Middle frontal gyrus (tissue), 1 donor: ENCODE results near the gene ZNF783.
"Not testable (repeated sequence)": the region's sequence is repeated elsewhere in the genome, so short reads cannot be mapped to it uniquely, and the experiment has no call there.

Experiments
- DNase-seq: peaks from one replicate; pipeline ENCODE4 v3.0.0-alpha.2; 2015; ENCODE audit warnings: low spot score; ENCODE audit errors: extremely low spot score

ZNF783 gene

GRCh38 chr7:149297034-149297755 lies 35.2 kb downstream of the ZNF783 start:
- DNase-seq = no peak

GRCh38 chr7:149300620-149301285 lies 38.8 kb downstream of the ZNF783 start:
- no peak for DNase-seq

GRCh38 chr7:149302222-149302621 lies 40.2 kb downstream of the ZNF783 start:
- no peak for DNase-seq

GRCh38 chr7:149302865-149303264 lies 40.9 kb downstream of the ZNF783 start:
- no peak for DNase-seq

GRCh38 chr7:149304006-149304405 lies 42.0 kb downstream of the ZNF783 start:
- DNase-seq = no peak

GRCh38 chr7:149306854-149307253 lies 44.9 kb downstream of the ZNF783 start:
- DNase-seq = no peak

- no peak for DNase-seq
Measured at GRCh38 chr7:149307775-149308501, 45.9 kb downstream of the ZNF783 start.

GRCh38 chr7:149310113-149310836 lies 48.3 kb downstream of the ZNF783 start:
- no peak for DNase-seq

- DNase-seq = no peak
Measured at GRCh38 chr7:149310990-149311573, 49.1 kb downstream of the ZNF783 start.

- no peak for DNase-seq
Measured at GRCh38 chr7:149313981-149314380, 52.0 kb downstream of the ZNF783 start.

- DNase-seq = no peak
Measured at GRCh38 chr7:149316606-149317005, 54.6 kb downstream of the ZNF783 start.

- no peak for DNase-seq
Measured at GRCh38 chr7:149317496-149317895, 55.5 kb downstream of the ZNF783 start.

GRCh38 chr7:149317986-149318672 lies 56.1 kb downstream of the ZNF783 start:
- no peak for DNase-seq

GRCh38 chr7:149319376-149319775 lies 57.4 kb downstream of the ZNF783 start:
- no peak for DNase-seq

- DNase-seq = no peak
Measured at GRCh38 chr7:149320313-149321124, 58.5 kb downstream of the ZNF783 start.

- not testable (repeated sequence) for DNase-seq
Measured at GRCh38 chr7:149321125-149321905, 59.3 kb downstream of the ZNF783 start.

GRCh38 chr7:149321978-149322541 lies 60.1 kb downstream of the ZNF783 start:
- no peak for DNase-seq

GRCh38 chr7:149322737-149323136 lies 60.7 kb downstream of the ZNF783 start:
- DNase-seq = no peak

- DNase-seq = no peak
Measured at GRCh38 chr7:149325248-149325647, 63.3 kb downstream of the ZNF783 start.
